Measurements from ENCODE around the gene C10orf120. TPM values are rescaled to one million over a fixed set of nuclear protein-coding genes. Genes with fewer than 3 reads are reported as not detected.

C10orf120 gene
- total RNA-seq, 1 experiment from 2014 or later: not detected

DNA sequence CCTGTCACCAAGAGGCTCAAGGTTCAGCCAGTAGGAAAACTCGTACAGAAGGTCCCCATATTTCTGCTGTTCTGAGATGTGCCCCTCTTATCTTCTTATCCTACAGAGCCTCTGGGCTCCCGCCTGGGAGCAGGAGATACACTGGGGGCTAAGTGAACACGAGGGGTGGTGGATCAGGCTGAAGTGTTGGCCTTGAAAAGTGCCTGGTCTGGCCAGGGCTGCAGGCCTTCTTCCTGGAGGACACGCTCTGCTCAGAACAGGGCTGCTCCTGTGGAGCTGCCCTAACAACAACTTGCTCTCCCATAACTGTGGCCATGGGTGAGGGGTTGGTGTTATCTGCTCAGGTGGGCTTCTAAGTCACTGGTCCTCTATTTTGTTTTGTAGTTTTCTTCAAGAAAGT lies 33.7 kb downstream of the C10orf120 start:
- CTCF ChIA-PET: no interaction called here
- Histone ChIP-seq H3K9me3 (ENCODE audit: low read depth, low read length, poor library complexity, severe bottlenecking) (no peaks in the 10 kb centered on the region), H3K27ac (ENCODE audit: low read depth, low read length, poor library complexity, severe bottlenecking) (no peak overlapping the region), H3K4me3 (ENCODE audit: low read depth, low read length, poor library complexity, severe bottlenecking) (no peak overlapping the region), H3K36me3 (ENCODE audit: insufficient read depth, low read length, poor library complexity, severe bottlenecking) (no peaks in the 10 kb centered on the region), H3K4me1 (ENCODE audit: insufficient read depth, low read length, poor library complexity, severe bottlenecking) (no peaks in the 10 kb centered on the region), H3K27me3 (replicated peaks; ENCODE audit: insufficient read depth, low read depth, low read length, poor library complexity) (peaks cover 59% of the 10 kb centered on the region)
- TF ChIP-seq, protein P1, sequence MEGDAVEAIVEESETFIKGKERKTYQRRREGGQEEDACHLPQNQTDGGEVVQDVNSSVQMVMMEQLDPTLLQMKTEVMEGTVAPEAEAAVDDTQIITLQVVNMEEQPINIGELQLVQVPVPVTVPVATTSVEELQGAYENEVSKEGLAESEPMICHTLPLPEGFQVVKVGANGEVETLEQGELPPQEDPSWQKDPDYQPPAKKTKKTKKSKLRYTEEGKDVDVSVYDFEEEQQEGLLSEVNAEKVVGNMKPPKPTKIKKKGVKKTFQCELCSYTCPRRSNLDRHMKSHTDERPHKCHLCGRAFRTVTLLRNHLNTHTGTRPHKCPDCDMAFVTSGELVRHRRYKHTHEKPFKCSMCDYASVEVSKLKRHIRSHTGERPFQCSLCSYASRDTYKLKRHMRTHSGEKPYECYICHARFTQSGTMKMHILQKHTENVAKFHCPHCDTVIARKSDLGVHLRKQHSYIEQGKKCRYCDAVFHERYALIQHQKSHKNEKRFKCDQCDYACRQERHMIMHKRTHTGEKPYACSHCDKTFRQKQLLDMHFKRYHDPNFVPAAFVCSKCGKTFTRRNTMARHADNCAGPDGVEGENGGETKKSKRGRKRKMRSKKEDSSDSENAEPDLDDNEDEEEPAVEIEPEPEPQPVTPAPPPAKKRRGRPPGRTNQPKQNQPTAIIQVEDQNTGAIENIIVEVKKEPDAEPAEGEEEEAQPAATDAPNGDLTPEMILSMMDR (conservative IDR thresholded peaks at IDR 0.05; ENCODE audit: low read depth, low read length): no peak
- DNase-seq (ENCODE audit: low spot score): no peak
- POLR2A ChIA-PET (ENCODE audit: low non-redundant PET): no interaction called here
- no TSS peak for BruUV-seq (replicated peaks)
- intact Hi-C loops (cut with micrococcal nuclease; ENCODE audit: unreplicated experiment): no loop called here

DNA sequence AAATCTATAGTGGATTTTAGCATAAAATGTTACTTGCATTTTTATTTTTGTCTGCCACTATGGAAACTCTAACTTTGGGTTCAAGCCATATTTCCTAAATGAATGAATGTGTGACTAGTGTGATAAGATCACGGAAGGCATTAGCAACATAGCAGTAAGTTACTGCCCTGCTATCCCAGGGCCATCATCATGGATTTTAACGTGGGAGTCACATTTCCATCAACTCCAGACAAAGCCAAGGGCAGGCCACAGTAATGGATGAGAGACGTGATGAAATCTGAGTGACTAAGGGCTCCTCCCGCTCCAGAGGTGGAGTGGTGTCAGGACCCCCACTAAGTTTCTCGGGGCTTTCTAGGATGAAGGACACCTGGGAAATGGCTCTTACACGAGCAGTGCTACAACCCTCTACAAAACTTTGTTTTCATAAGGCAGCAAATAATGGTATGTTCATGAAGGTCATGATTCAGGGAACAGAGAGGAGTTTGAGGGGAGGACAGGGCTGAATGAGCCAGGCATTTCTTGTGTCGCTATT lies 34.3 kb downstream of the C10orf120 start:
- POLR2A ChIA-PET (ENCODE audit: low non-redundant PET): no interaction called here
- no peaks in the 10 kb centered on the region for H3K9me3 ChIP-seq (ENCODE audit: low read depth, low read length, poor library complexity, severe bottlenecking)

DNA sequence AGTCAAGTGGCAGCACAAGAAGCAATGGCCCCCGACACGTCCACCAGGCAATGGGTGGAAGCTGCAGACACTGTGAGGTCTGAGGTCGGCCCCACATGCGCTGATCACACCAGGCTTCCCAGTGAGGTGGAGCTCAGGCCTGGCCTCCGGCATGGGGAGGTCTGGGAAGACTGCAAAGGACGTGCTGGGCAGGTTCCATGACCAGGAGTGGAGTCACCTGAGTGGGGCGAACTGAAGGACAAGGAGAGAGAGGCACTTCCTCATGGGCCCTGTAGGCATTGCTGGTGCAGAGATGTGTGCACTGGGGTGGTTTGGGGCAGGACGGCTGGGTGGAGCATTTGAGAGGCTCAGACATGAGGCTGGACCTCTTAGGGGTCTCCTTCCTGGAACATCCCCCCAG lies 35.1 kb downstream of the C10orf120 start:
- POLR2A ChIA-PET (ENCODE audit: low non-redundant PET): no interaction called here
- Histone ChIP-seq H3K27ac (ENCODE audit: low read depth, low read length, poor library complexity, severe bottlenecking) (no peak overlapping the region), H3K4me1 (ENCODE audit: insufficient read depth, low read length, poor library complexity, severe bottlenecking) (no peaks in the 10 kb centered on the region), H3K36me3 (ENCODE audit: insufficient read depth, low read length, poor library complexity, severe bottlenecking) (no peaks in the 10 kb centered on the region), H3K27me3 (replicated peaks; ENCODE audit: insufficient read depth, low read depth, low read length, poor library complexity) (peaks cover 65% of the 10 kb centered on the region), H3K4me3 (ENCODE audit: low read depth, low read length, poor library complexity, severe bottlenecking) (no peak overlapping the region), H3K9me3 (ENCODE audit: low read depth, low read length, poor library complexity, severe bottlenecking) (no peaks in the 10 kb centered on the region)
- no TSS peak for BruUV-seq (replicated peaks)
- TF ChIP-seq, protein P1 (conservative IDR thresholded peaks at IDR 0.05; ENCODE audit: low read depth, low read length): no peak
- TF ChIP-seq EZH2 (IDR thresholded peaks at IDR 0.05; ENCODE audit: borderline replicate concordance, low read depth, low read length, poor library complexity, severe bottlenecking): no peak
- intact Hi-C loops (cut with micrococcal nuclease; ENCODE audit: unreplicated experiment): no loop called here
- CTCF ChIA-PET: no interaction called here
- DNase-seq (ENCODE audit: low spot score): no peak

More for the DNA sequence above, 34.3 kb downstream of the C10orf120 start:
- intact Hi-C loops (cut with micrococcal nuclease; ENCODE audit: unreplicated experiment): no loop called here
- DNase-seq (ENCODE audit: low spot score): no peak
- Histone ChIP-seq H3K4me1 (ENCODE audit: insufficient read depth, low read length, poor library complexity, severe bottlenecking) (no peaks in the 10 kb centered on the region), H3K4me3 (ENCODE audit: low read depth, low read length, poor library complexity, severe bottlenecking) (no peak overlapping the region), H3K36me3 (ENCODE audit: insufficient read depth, low read length, poor library complexity, severe bottlenecking) (no peaks in the 10 kb centered on the region), H3K27me3 (replicated peaks; ENCODE audit: insufficient read depth, low read depth, low read length, poor library complexity) (peaks cover 65% of the 10 kb centered on the region), H3K27ac (ENCODE audit: low read depth, low read length, poor library complexity, severe bottlenecking) (no peak overlapping the region)
- no TSS peak for BruUV-seq (replicated peaks)
- TF ChIP-seq, protein P1 (conservative IDR thresholded peaks at IDR 0.05; ENCODE audit: low read depth, low read length): no peak
- no peak for TF ChIP-seq EZH2 (IDR thresholded peaks at IDR 0.05; ENCODE audit: borderline replicate concordance, low read depth, low read length, poor library complexity, severe bottlenecking)
- CTCF ChIA-PET: no interaction called here
